K562 (cell line): Measurements from ENCODE around the gene ADIG. TPM values are rescaled to one million over a fixed set of nuclear protein-coding genes. Genes with fewer than 3 reads are reported as not detected.

ENCODE experiments used
- ATAC-seq: fragments of 200-7000 bp; cut with Tn5 transposase; 3 replicates; pipeline ENCODE4 v1.9.1; 2020; ENCODE audit warnings: moderate library complexity
- BruUV-seq: library from RNA; stranded (reverse); fragments of 400-500 nt; replicated peaks from 2 replicates; lab custom pipeline; 2021; lab: Mats Ljungman, UMichigan
- CTCF ChIA-PET: fragments of 300-600 bp; formaldehyde crosslinking; extraction: SDS; loops from one replicate; lab custom pipeline; 2021; ENCODE audit warnings: low intra/inter-chr PET ratio; lab: Yijun Ruan, JAX
- POLR2A ChIA-PET: fragments of 300-600, 350-650 bp; sonication (Branson Sonifier 250); formaldehyde crosslinking; extraction: SDS; loops from one replicate; lab custom pipeline; 2021; ENCODE audit warnings: antibody characterized with exemption, inconsistent platforms; lab: Yijun Ruan, JAX
- DNase-seq, 4 experiments: peaks; one replicate each; pipeline versions ENCODE4 v3.0.0 to v3.0.0-alpha.2; 2011 to 2018; ENCODE audit warnings: low spot score in 3 of 4, mixed read lengths in 3 of 4; ENCODE audit errors: extremely low read depth in 1 of 4
- FAIRE-seq: peaks from 2 replicates; lab custom pipeline; 2011; peaks lifted over from hg19 to GRCh38; lab: Jason Lieb, UNC
- H2AFZ ChIP-seq: 2 replicates; pipeline ENCODE4 v1.6.0; 2011; ENCODE audit warnings: low read depth, low read length, control low read depth, inconsistent platforms
- H3K27ac ChIP-seq: fragments of 200-600 bp; 3 replicates; pipeline ENCODE4 v1.8.0; 2011; ENCODE audit warnings: low read depth, mild to moderate bottlenecking, control low read depth, inconsistent platforms, low read length, moderate library complexity, mixed read lengths; ENCODE audit errors: extremely low read depth
- H3K27me3 ChIP-seq, 2 experiments: fragments of 300-600 bp in 1 of 2; 2 replicates in 1 of 2; 3 replicates in 1 of 2; pipeline versions ENCODE4 v1.6.0 to v1.8.0; 2011; ENCODE audit warnings: inconsistent platforms in 2 of 2, low read length in 2 of 2, mild to moderate bottlenecking in 1 of 2, mixed read lengths in 1 of 2, moderate library complexity in 1 of 2; ENCODE audit not compliant: control insufficient read depth in 2 of 2, insufficient read depth in 2 of 2
- H3K36me3 ChIP-seq: fragments of 300-600 bp; 3 replicates; pipeline ENCODE4 v1.8.0; 2011; ENCODE audit warnings: mild to moderate bottlenecking, low read length, inconsistent platforms; ENCODE audit not compliant: control insufficient read depth, insufficient read depth
- H3K4me1 ChIP-seq, 2 experiments: fragments of 200-600 bp in 1 of 2; replicated peaks in 1 of 2; 2 replicates in 1 of 2; 3 replicates in 1 of 2; pipeline versions ENCODE4 v1.5.1 to v1.8.0; 2011; ENCODE audit warnings: inconsistent platforms in 2 of 2, low read length in 2 of 2, mild to moderate bottlenecking in 1 of 2, mixed read lengths in 1 of 2, moderate library complexity in 1 of 2; ENCODE audit not compliant: control insufficient read depth in 2 of 2, insufficient read depth in 2 of 2
- H3K4me2 ChIP-seq: 2 replicates; pipeline ENCODE4 v1.6.1; 2011; ENCODE audit warnings: low read length, control low read depth, inconsistent platforms, mixed read lengths; ENCODE audit not compliant: insufficient read depth
- H3K4me3 ChIP-seq: fragments of 200-600 bp; sonication (generic), shearing (Covaris generic); 2 replicates; pipeline ENCODE4 v1.5.1; 2016; ENCODE audit warnings: control low read depth, inconsistent platforms
- H3K79me2 ChIP-seq: fragments of 200-600 bp; 3 replicates; pipeline ENCODE4 v1.8.0; 2011; ENCODE audit warnings: low read length, inconsistent platforms; ENCODE audit not compliant: control insufficient read depth, insufficient read depth
- H3K9ac ChIP-seq, 2 experiments: 2 replicates each; pipeline versions ENCODE4 v1.6.0 to v1.6.1; 2011; ENCODE audit warnings: low read depth in 2 of 2, low read length in 2 of 2, control low read depth in 1 of 2, inconsistent platforms in 1 of 2, mild to moderate bottlenecking in 1 of 2, mixed read lengths in 1 of 2; ENCODE audit not compliant: insufficient read depth in 1 of 2
- H3K9me1 ChIP-seq: one replicate; pipeline ENCODE4 v1.6.0; 2011; ENCODE audit warnings: inconsistent platforms, mild to moderate bottlenecking, low read length, moderate library complexity; ENCODE audit not compliant: control insufficient read depth, insufficient read depth
- H3K9me3 ChIP-seq: replicated peaks from 2 replicates; pipeline ENCODE4 v1.5.1; 2011; ENCODE audit warnings: low read depth, low read length, inconsistent platforms; ENCODE audit not compliant: control insufficient read depth, insufficient read depth
- H4K20me1 ChIP-seq: replicated peaks from 2 replicates; pipeline ENCODE4 v1.6.1; 2011; ENCODE audit warnings: low read length, inconsistent platforms, mixed read lengths; ENCODE audit not compliant: control insufficient read depth, insufficient read depth
- BCL6 ChIP-seq: fragments of 250-450 bp; sonication (Bioruptor Pico); IDR thresholded peaks from 2 replicates; pipeline ENCODE4 v1.4.0; 2020
- RBM39 ChIP-seq: fragments of 200-400 bp; formaldehyde crosslinking; optimal IDR thresholded peaks from 2 replicates; pipeline ENCODE3; 2018; ENCODE audit warnings: low read depth, low read length
- TRIM24 ChIP-seq, 2 experiments: fragments of 450-650 bp; IDR thresholded peaks; 2 replicates each; pipeline ENCODE4 v1.6.1; 2016
- WGBS: fragments of 100-300 bp; shearing (Covaris generic); methylation state at CpG from one replicate; pipeline ENCODE4 v1.1.6; 2016; ENCODE audit warnings: low coverage, mixed read lengths; ENCODE audit not compliant: insufficient coverage; ENCODE audit errors: missing lambda C conversion rate; 5-methylcytosine and 5-hydroxymethylcytosine counted together
- in situ Hi-C: fragments of 300-500 bp; cut with MboI; formaldehyde crosslinking; loops from 4 replicates; pipeline ENCODE4 v1.15.0; 2018; ENCODE audit warnings: inconsistent platforms, mixed read lengths
- intact Hi-C: fragments of 100-400 bp; cut with micrococcal nuclease; formaldehyde crosslinking; loops from 2 replicates; pipeline ENCODE4 v1.14.2; 2022
- polyA plus RNA-seq, 8 experiments: library from polyadenylated mRNA; depleted of rRNA in 4 of 8; stranded (reverse) in 5 of 8; unstranded in 3 of 8; fragments of >200 nt; fragmentation: Nextera tagmentation in 2 of 8; fragmentation: Illumina TruSeq in 1 of 8; extraction: Ambion mirVana in 2 of 8; extraction: Trizol in 1 of 8; gene quantifications; 2 replicates each; pipeline versions ENCODE4 v1.2.1 to v1.2.3, GENCODE V29; 2011 to 2014; ENCODE audit warnings: inconsistent platforms in 1 of 8, missing spikeins in 1 of 8
- total RNA-seq, 7 experiments: library from RNA; depleted of rRNA in 6 of 7; stranded (reverse); fragments of >200 nt in 6 of 7; fragmentation: Illumina TruSeq in 2 of 7; extraction: Trizol in 2 of 7; gene quantifications; 2 replicates each; pipeline versions ENCODE4 v1.2.1 to v1.2.3, GENCODE V29; 2011 to 2021; ENCODE audit warnings: low replicate concordance in 1 of 7
- TF ChIP-seq, protein P1 (sequence below), 2 experiments: fragments of 450-650 bp in 1 of 2; sonication (generic) in 1 of 2; formaldehyde crosslinking in 1 of 2; IDR thresholded peaks; 2 replicates each; pipeline versions ENCODE4 v1.7.1 to v1.9.0; 2016 to 2022; ENCODE audit warnings: inconsistent platforms in 1 of 2, mild to moderate bottlenecking in 1 of 2, missing genetic modification reagents in 1 of 2
- TF ChIP-seq, protein P2 (sequence below): fragments of 250-450 bp; sonication (Bioruptor Pico); IDR thresholded peaks from 2 replicates; pipeline ENCODE4 v1.8.0; 2021; ENCODE audit warnings: borderline replicate concordance, mild to moderate bottlenecking, moderate library complexity; ENCODE audit not compliant: poor library complexity, severe bottlenecking

ADIG gene
- total and polyA plus RNA-seq, 9 of the 15 experiments (the other 6 are each of a cell fraction or from before 2014, with no cell fraction given), result not detected

DNA sequence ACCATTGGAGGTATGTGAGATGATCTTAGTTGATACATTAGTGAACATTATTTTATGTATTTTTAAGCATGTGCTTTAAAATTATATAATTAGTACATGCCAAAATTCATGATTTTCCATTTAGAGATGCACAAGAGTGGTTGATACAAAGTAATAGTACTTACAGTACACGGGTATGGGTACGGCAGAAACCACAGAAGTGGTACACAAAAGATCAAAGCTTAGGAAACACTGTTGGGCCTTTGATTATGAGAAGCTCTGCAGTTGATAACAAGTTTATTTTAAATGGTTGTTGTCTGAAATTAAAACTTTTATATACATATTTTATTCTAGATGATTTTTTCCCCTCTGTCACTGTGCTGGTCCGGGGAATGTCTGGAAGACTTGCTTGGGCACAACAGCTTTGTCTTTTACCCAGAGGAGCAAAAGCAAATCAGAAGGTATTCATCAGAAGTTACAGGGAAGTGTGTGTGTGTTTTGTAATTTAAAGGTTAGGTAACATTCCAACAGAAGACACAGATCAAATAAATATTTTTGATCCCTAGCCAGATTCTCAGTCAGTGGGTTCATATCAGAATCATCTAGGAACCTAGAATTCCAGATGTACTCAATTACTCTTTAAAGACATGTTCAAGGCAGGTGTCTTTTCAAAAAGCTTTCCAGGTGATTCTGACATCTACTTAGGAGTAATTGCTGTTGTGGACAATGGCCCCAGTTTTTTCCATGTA, 32.5 kb upstream of the ADIG start:
- Histone ChIP-seq H3K79me2 (no peaks in the 10 kb centered on the region), H3K9ac (no peak overlapping the region), H3K9me1 (no peaks in the 10 kb centered on the region), H4K20me1 (no peaks in the 10 kb centered on the region), H3K27me3 (no peaks in the 10 kb centered on the region), H3K36me3 (peaks cover 86% of the 10 kb centered on the region), H3K4me1 (no peaks in the 10 kb centered on the region), H3K27ac (no peak overlapping the region), H2AFZ (no peak overlapping the region), H3K9me3 (no peaks in the 10 kb centered on the region), H3K4me3 (no peak overlapping the region), H3K4me2 (no peak overlapping the region)
- POLR2A ChIA-PET, result no interaction called here
- no peak for DNase-seq
- ATAC-seq, result no peak
- FAIRE-seq, result no peak
- CTCF ChIA-PET, result no interaction called here
- 95% methylated on average over 3 of the region's 3 CpGs for WGBS
- TF ChIP-seq BCL6 (CRISPR knock-in tag), result no peak
- TF ChIP-seq, protein P1, sequence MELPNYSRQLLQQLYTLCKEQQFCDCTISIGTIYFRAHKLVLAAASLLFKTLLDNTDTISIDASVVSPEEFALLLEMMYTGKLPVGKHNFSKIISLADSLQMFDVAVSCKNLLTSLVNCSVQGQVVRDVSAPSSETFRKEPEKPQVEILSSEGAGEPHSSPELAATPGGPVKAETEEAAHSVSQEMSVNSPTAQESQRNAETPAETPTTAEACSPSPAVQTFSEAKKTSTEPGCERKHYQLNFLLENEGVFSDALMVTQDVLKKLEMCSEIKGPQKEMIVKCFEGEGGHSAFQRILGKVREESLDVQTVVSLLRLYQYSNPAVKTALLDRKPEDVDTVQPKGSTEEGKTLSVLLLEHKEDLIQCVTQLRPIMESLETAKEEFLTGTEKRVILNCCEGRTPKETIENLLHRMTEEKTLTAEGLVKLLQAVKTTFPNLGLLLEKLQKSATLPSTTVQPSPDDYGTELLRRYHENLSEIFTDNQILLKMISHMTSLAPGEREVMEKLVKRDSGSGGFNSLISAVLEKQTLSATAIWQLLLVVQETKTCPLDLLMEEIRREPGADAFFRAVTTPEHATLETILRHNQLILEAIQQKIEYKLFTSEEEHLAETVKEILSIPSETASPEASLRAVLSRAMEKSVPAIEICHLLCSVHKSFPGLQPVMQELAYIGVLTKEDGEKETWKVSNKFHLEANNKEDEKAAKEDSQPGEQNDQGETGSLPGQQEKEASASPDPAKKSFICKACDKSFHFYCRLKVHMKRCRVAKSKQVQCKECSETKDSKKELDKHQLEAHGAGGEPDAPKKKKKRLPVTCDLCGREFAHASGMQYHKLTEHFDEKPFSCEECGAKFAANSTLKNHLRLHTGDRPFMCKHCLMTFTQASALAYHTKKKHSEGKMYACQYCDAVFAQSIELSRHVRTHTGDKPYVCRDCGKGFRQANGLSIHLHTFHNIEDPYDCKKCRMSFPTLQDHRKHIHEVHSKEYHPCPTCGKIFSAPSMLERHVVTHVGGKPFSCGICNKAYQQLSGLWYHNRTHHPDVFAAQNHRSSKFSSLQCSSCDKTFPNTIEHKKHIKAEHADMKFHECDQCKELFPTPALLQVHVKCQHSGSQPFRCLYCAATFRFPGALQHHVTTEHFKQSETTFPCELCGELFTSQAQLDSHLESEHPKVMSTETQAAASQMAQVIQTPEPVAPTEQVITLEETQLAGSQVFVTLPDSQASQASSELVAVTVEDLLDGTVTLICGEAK (IDR thresholded peaks at IDR 0.05), result no peak
- TF ChIP-seq, protein P1 (CRISPR knock-in tag; IDR thresholded peaks at IDR 0.05), result no peak
- TF ChIP-seq RBM39, result no peak
- TF ChIP-seq, protein P2, sequence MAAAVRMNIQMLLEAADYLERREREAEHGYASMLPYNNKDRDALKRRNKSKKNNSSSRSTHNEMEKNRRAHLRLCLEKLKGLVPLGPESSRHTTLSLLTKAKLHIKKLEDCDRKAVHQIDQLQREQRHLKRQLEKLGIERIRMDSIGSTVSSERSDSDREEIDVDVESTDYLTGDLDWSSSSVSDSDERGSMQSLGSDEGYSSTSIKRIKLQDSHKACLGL (CRISPR knock-in tag), result no peak
- TF ChIP-seq TRIM24 (IDR thresholded peaks at IDR 0.05), result no peak
- in situ Hi-C loops (no loop called here), intact Hi-C loops (no loop called here)
- BruUV-seq, result no TSS peak
